AG10803 (cell line): ENCODE results near the gene CHRDL1.
"Not testable (repeated sequence)": the region's sequence is repeated elsewhere in the genome, so short reads cannot be mapped to it uniquely, and the experiment has no call there.

Experiments
- DNase-seq: peaks from one replicate; pipeline ENCODE4 v3.0.0; 2010; ENCODE audit warnings: low read depth
- H3K4me3 ChIP-seq: 2 replicates; pipeline ENCODE4 v1.5.1; 2011; ENCODE audit warnings: mild to moderate bottlenecking, low read length, control low read depth
- CTCF ChIP-seq: conservative IDR thresholded peaks from 2 replicates; pipeline ENCODE4 v1.5.1; 2011; ENCODE audit warnings: mild to moderate bottlenecking, low read length, control low read depth, inconsistent platforms

CHRDL1 gene

GRCh38 chrX:110795645-110796406, at the start of gene CHRDL1:
TSS of gene CHRDL1 (minus strand) at chrX:110795817. CDS start at chrX:110792181, 3,636 bp downstream.
- TF ChIP-seq CTCF: no peak
- DNase-seq: no peak
- peak within 1 kb of the TSS; percentile 37 for H3K4me3 ChIP-seq

- TF ChIP-seq CTCF: no peak
- no peak for DNase-seq
- no peak overlapping the region for H3K4me3 ChIP-seq
Observed at GRCh38 chrX:110836982-110837381, 41.4 kb upstream of the CHRDL1 start.

- no peak overlapping the region for H3K4me3 ChIP-seq
- DNase-seq: no peak
- no peak for TF ChIP-seq CTCF
Observed at GRCh38 chrX:110836451-110836850, 40.8 kb upstream of the CHRDL1 start.

- TF ChIP-seq CTCF: no peak
- H3K4me3 ChIP-seq: no peak overlapping the region
- DNase-seq: no peak
Observed at GRCh38 chrX:110836001-110836400, 40.4 kb upstream of the CHRDL1 start.

- H3K4me3 ChIP-seq: no peak overlapping the region
- TF ChIP-seq CTCF: no peak
Observed at GRCh38 chrX:110825972-110826371, 30.4 kb upstream of the CHRDL1 start.

GRCh38 chrX:110816543-110816942, 20.9 kb upstream of the CHRDL1 start:
- H3K4me3 ChIP-seq, DNase-seq: not testable (repeated sequence)

More at GRCh38 chrX:110825972-110826371, 30.4 kb upstream of the CHRDL1 start:
- no peak for DNase-seq

- peak; percentile 78 for DNase-seq
- H3K4me3 ChIP-seq: no peak overlapping the region
- TF ChIP-seq CTCF: no peak
Observed at GRCh38 chrX:110806145-110806544, 10.5 kb upstream of the CHRDL1 start.
